K562 (cell line): ENCODE data around the gene CMIP. TPM values are rescaled to one million over a fixed set of nuclear protein-coding genes. Genes with fewer than 3 reads are reported as not detected.
A peak's percentile ranks its signal among the peaks of the same experiment; 100 is the strongest.

ENCODE experiments used
- L3MBTL2 ChIP-seq: fragments of 450-650 bp; IDR thresholded peaks from 2 replicates; pipeline ENCODE4 v1.6.1; 2016; ENCODE audit warnings: mild to moderate bottlenecking, moderate library complexity
- NCOA1 ChIP-seq: fragments of 450-650 bp; IDR thresholded peaks from 2 replicates; pipeline ENCODE4 v1.6.1; 2016; ENCODE audit warnings: low read depth
- NFE2L1 ChIP-seq: fragments of 450-650 bp; IDR thresholded peaks from 2 replicates; pipeline ENCODE4 v1.6.1; 2016; ENCODE audit warnings: missing genetic modification characterization, low read depth, mild to moderate bottlenecking, missing compliant biosample characterization, moderate library complexity, borderline replicate concordance
- NR2F6 ChIP-seq: fragments of 450-650 bp; formaldehyde crosslinking; IDR thresholded peaks from 2 replicates; pipeline ENCODE4 v1.4.0; 2020; ENCODE audit warnings: mild to moderate bottlenecking
- NRF1 ChIP-seq, 2 experiments: fragments of 450-650 bp; IDR thresholded peaks in 1 of 2; conservative IDR thresholded peaks in 1 of 2; 2 replicates each; pipeline ENCODE4 v1.6.1; 2014; ENCODE audit warnings: mild to moderate bottlenecking in 2 of 2
- PBX2 ChIP-seq, 2 experiments: IDR thresholded peaks in 1 of 2; conservative IDR thresholded peaks in 1 of 2; 2 replicates each; pipeline ENCODE4 v1.6.1; 2016; ENCODE audit warnings: low read depth in 2 of 2, mild to moderate bottlenecking in 1 of 2, missing compliant biosample characterization in 1 of 2, missing genetic modification characterization in 1 of 2, moderate library complexity in 1 of 2
- PHB ChIP-seq: fragments of 250-450 bp; sonication (Bioruptor Pico); IDR thresholded peaks from 2 replicates; pipeline ENCODE4 v1.5.0; 2021
- RAD21 ChIP-seq, 2 experiments: fragments of 250-450 bp in 1 of 2; fragments of 450-650 bp in 1 of 2; sonication (Bioruptor Pico) in 1 of 2; formaldehyde crosslinking in 1 of 2; IDR thresholded peaks in 1 of 2; conservative IDR thresholded peaks in 1 of 2; 2 replicates each; pipeline versions ENCODE4 v1.4.0 to v1.8.0; 2020 to 2022; ENCODE audit warnings: mild to moderate bottlenecking in 2 of 2, moderate library complexity in 1 of 2
- REST ChIP-seq, 2 experiments: fragments of 450-650 bp; formaldehyde crosslinking in 1 of 2; IDR thresholded peaks; 2 replicates each; pipeline versions ENCODE4 v1.4.0 to v1.6.1; 2014 to 2020; ENCODE audit warnings: mild to moderate bottlenecking in 2 of 2, borderline replicate concordance in 1 of 2, low read depth in 1 of 2
- TAF9B ChIP-seq: fragments of 450-650 bp; IDR thresholded peaks from 2 replicates; pipeline ENCODE4 v1.6.1; 2018; ENCODE audit warnings: mild to moderate bottlenecking; ENCODE audit not compliant: partially characterized antibody
- TRIM24 ChIP-seq, 2 experiments: fragments of 450-650 bp; IDR thresholded peaks; 2 replicates each; pipeline ENCODE4 v1.6.1; 2016
- ZFX ChIP-seq: sonication (generic); formaldehyde crosslinking; IDR thresholded peaks from 2 replicates; pipeline ENCODE4 v1.8.0; 2022; ENCODE audit warnings: mild to moderate bottlenecking, missing genetic modification reagents, moderate library complexity
- ZNF551 ChIP-seq: fragments of 250-450 bp; sonication (Bioruptor Pico); IDR thresholded peaks from 2 replicates; pipeline ENCODE4 v1.5.0; 2021; ENCODE audit warnings: mild to moderate bottlenecking, moderate library complexity
- ZNF785 ChIP-seq: fragments of 250-450 bp; sonication (Bioruptor Pico); IDR thresholded peaks from 2 replicates; pipeline ENCODE4 v1.4.0; 2020; ENCODE audit warnings: mild to moderate bottlenecking
- polyA plus RNA-seq, 8 experiments: library from polyadenylated mRNA; depleted of rRNA in 4 of 8; stranded (reverse) in 5 of 8; unstranded in 3 of 8; fragments of >200 nt; fragmentation: Nextera tagmentation in 2 of 8; fragmentation: Illumina TruSeq in 1 of 8; extraction: Ambion mirVana in 2 of 8; extraction: Trizol in 1 of 8; gene quantifications; 2 replicates each; pipeline versions ENCODE4 v1.2.1 to v1.2.3, GENCODE V29; 2011 to 2014; ENCODE audit warnings: inconsistent platforms in 1 of 8, missing spikeins in 1 of 8
- total RNA-seq, 7 experiments: library from RNA; depleted of rRNA in 6 of 7; stranded (reverse); fragments of >200 nt in 6 of 7; fragmentation: Illumina TruSeq in 2 of 7; extraction: Trizol in 2 of 7; gene quantifications; 2 replicates each; pipeline versions ENCODE4 v1.2.1 to v1.2.3, GENCODE V29; 2011 to 2021; ENCODE audit warnings: low replicate concordance in 1 of 7
- TF ChIP-seq, protein P1 (sequence below): fragments of 200-800 bp; sonication (Bioruptor generic); IDR thresholded peaks from 2 replicates; pipeline ENCODE4 v1.6.1; 2017; ENCODE audit warnings: missing genetic modification characterization, missing compliant biosample characterization

Gene CMIP
- total and polyA plus RNA-seq, 9 of the 15 experiments (the other 6 are each of a cell fraction or from before 2014, with no cell fraction given), result 0.94 to 82.5 (median 10.3) TPM

- TF ChIP-seq REST (IDR thresholded peaks at IDR 0.05; ENCODE audit: borderline replicate concordance) (peak; percentile 45; the same call in 1 of the 2 replicates), REST (CRISPR knock-in tag; IDR thresholded peaks at IDR 0.05; ENCODE audit: low read depth) (no peak), ZNF785 (no peak), NFE2L1 (tag) (no peak), ZNF551 (no peak), L3MBTL2 (no peak), TRIM24 (IDR thresholded peaks at IDR 0.05) (no peak), NRF1 (conservative IDR thresholded peaks at IDR 0.05 in 1 of 2, IDR thresholded peaks at IDR 0.05 in 1 of 2) (no peak), ZFX (CRISPR knock-in tag) (no peak), PBX2 (CRISPR knock-in tag; IDR thresholded peaks at IDR 0.05; ENCODE audit: low read depth) (no peak), PBX2 (tag; conservative IDR thresholded peaks at IDR 0.05; ENCODE audit: low read depth) (no peak), NR2F6 (CRISPR knock-in tag) (no peak), TAF9B (no peak), RAD21 (CRISPR knock-in tag; conservative IDR thresholded peaks at IDR 0.05 in 1 of 2, IDR thresholded peaks at IDR 0.05 in 1 of 2) (peak; percentile 57 to 69), PHB (CRISPR knock-in tag) (no peak), NCOA1 (no peak)
- TF ChIP-seq, protein P1, sequence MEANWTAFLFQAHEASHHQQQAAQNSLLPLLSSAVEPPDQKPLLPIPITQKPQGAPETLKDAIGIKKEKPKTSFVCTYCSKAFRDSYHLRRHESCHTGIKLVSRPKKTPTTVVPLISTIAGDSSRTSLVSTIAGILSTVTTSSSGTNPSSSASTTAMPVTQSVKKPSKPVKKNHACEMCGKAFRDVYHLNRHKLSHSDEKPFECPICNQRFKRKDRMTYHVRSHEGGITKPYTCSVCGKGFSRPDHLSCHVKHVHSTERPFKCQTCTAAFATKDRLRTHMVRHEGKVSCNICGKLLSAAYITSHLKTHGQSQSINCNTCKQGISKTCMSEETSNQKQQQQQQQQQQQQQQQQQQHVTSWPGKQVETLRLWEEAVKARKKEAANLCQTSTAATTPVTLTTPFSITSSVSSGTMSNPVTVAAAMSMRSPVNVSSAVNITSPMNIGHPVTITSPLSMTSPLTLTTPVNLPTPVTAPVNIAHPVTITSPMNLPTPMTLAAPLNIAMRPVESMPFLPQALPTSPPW (CRISPR knock-in tag), result peak; percentile 22; the same call in 1 of the 2 replicates
Observed at GRCh38 chr16:81429045-81429521, 15.5 kb upstream of the CMIP start (continued).
